Psoas muscle (tissue), 8 donors: ENCODE results near the gene WASF3. TPM values are rescaled to one million over a fixed set of nuclear protein-coding genes. Genes with fewer than 3 reads are reported as not detected.

Source experiments
- ATAC-seq, 4 donors: fragments of 200-7000 bp; cut with Tn5 transposase; one replicate each; pipeline ENCODE4 v1.9.1; 2020; ENCODE audit warnings: moderate library complexity in 3 of 4, mild to moderate bottlenecking in 2 of 4
- DNase-seq, 2 donors: peaks; one replicate each; pipeline ENCODE4 v3.0.0-alpha.2; 2020
- H3K27ac ChIP-seq: fragments of 200-600 bp; one replicate; pipeline ENCODE4 v1.8.0; 2022
- H3K27me3 ChIP-seq, 3 donors: fragments of 200-600 bp in 1 of 3; one replicate each; pipeline versions ENCODE4 v1.6.1 to v1.8.0; 2013 to 2022; ENCODE audit warnings: low read length in 2 of 3, mild to moderate bottlenecking in 2 of 3, moderate library complexity in 1 of 3; ENCODE audit not compliant: insufficient read depth in 3 of 3
- H3K36me3 ChIP-seq, 2 donors: fragments of 200-600 bp in 1 of 2; one replicate each; pipeline versions ENCODE4 v1.6.1 to v1.8.0; 2013 to 2022; ENCODE audit warnings: low read depth in 1 of 2, mild to moderate bottlenecking in 1 of 2, moderate library complexity in 1 of 2; ENCODE audit not compliant: insufficient read depth in 1 of 2
- H3K4me1 ChIP-seq: fragments of 200-600 bp; one replicate; pipeline ENCODE4 v1.8.0; 2022
- H3K4me3 ChIP-seq: fragments of 200-600 bp; one replicate; pipeline ENCODE4 v1.8.0; 2022; ENCODE audit warnings: mild to moderate bottlenecking
- H3K9me3 ChIP-seq: fragments of 200-600 bp; one replicate; pipeline ENCODE4 v1.8.0; 2022
- WGBS, 3 donors: extraction: QIAGEN DNeasy Blood & Tissue Kit; methylation state at CpG; one replicate each; pipeline versions ENCODE4 v1.1.6 to v1.1.7; 2013; 5-methylcytosine and 5-hydroxymethylcytosine counted together
- intact Hi-C, 2 donors: fragments of 100-400 bp; cut with DNase I; formaldehyde crosslinking; loops; one replicate each; pipeline versions ENCODE4 v1.11.0 to v1.14.2; 2022
- polyA plus RNA-seq, 3 donors: library from polyadenylated mRNA; stranded (reverse); fragments of 200-250 nt; gene quantifications; one replicate each; pipeline ENCODE4 v1.2.3, GENCODE V29; 2013
- total RNA-seq, 4 donors: library from RNA; stranded (reverse); fragmentation: NEBNext Ultra II Directional in 2 of 4; extraction: Animal tissue kit (Norgen Biotek cat#: 25700) in 2 of 4; gene quantifications; one replicate each; pipeline versions ENCODE4 v1.2.1 to v1.2.4, GENCODE V29; 2021 to 2023
- TF ChIP-seq, protein P1 (sequence below): fragments of 200-600 bp; IDR thresholded peaks from one replicate; pipeline ENCODE4 v1.8.0; 2022; ENCODE audit warnings: antibody characterized with exemption
- donor health status: healthy with polysubstance abuse.
- donor health status: DM: no; HTN: no; CAD: no; lungs with moderate emphysema.
- donor health status: Bipolar disorder and iron deficiency.
- donor health status: healthy.
- donor health status: DM: yes; HTN: yes; CAD: no.
- donor health status: DM: no; HTN: no; CAD: no.
- donor health status: DM: no; HTN: no; CAD: no.
- donor health status: DM: yes; HTN: yes; CAD: no.

WASF3 gene
- total and polyA plus RNA-seq, 7 donors = 2.5 to 9.7 (median 6.8) TPM

DNA sequence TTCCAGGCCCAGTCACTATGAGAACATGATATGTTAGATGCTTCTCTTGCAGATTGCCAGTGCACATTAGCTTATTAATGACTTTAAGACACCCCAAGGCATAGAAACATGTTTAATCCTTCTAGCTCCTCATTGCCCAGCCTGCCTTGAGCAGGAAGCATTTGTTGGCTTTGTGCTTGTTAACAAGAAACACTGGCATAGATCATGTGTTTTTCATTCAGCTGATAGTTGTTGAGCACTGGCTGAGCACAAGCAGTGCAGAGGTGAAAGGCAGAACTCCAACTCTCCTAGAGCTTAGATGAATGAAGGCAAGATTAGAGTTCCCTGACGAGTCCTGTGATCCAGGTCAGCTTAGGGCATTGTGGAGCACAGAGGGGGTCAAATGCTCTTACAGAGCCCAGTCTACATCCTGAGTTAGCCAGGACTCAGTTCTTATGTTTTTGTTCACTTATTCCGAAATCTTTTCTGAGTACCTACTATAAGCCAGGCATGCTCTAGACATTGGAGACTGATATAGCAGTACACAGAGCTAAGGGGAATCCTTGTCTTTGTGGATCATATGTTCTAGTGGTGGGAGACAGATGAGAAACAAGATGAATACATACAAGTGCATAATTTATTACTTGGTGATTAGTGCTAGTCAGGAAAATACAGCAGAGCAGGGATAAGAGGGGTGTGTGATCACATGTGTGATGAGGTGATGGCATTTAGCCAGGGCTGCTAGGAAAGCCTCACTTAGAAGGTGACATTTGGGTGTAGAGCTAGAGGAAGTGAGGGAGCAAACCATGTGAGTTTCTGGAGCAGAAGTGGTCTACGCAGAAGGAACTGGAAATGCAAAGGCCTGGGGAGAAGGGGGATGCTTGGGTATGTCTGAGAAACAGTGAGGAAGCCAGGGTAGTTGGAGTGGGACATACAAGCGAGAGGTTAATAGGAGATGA lies 101.2 kb downstream of the WASF3 start:
- WGBS, 3 donors = 77 to 95% (median 95%) methylated on average over 4 of the region's 4 CpGs
- no peak for DNase-seq
- intact Hi-C loops = no loop called here

DNA sequence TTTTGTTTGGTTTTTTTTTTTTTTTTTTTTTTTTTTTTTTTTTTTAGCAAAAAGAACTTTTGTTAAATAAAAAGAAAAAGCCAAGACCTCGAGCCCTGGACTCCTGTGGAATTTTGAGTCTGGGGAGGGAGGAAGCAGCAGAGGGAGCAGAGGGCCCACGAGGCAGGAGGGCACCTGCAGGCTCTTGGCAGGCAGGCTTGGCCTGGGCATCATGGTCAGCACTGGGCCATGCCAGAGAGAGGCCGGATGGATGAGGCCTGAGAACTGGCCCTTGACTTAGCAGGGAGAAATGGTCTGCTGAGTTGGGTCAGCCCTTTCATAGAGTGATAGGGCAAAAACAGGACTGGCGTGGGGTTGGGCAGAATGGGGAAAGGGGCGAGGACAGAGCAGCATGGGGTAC lies 102.7 kb downstream of the WASF3 start:
- Histone ChIP-seq H3K36me3 (no peaks in the 10 kb centered on the region), H3K4me3 (no peak overlapping the region), H3K4me1 (no peaks in the 10 kb centered on the region), H3K27ac (no peak overlapping the region), H3K9me3 (no peaks in the 10 kb centered on the region), H3K27me3 (no peaks in the 10 kb centered on the region)
- DNase-seq (no peak), ATAC-seq (no peak)
- WGBS, 3 donors = 66 to 71% (median 67%) methylated on average over 5 of the region's 5 CpGs
- TF ChIP-seq, protein P1, sequence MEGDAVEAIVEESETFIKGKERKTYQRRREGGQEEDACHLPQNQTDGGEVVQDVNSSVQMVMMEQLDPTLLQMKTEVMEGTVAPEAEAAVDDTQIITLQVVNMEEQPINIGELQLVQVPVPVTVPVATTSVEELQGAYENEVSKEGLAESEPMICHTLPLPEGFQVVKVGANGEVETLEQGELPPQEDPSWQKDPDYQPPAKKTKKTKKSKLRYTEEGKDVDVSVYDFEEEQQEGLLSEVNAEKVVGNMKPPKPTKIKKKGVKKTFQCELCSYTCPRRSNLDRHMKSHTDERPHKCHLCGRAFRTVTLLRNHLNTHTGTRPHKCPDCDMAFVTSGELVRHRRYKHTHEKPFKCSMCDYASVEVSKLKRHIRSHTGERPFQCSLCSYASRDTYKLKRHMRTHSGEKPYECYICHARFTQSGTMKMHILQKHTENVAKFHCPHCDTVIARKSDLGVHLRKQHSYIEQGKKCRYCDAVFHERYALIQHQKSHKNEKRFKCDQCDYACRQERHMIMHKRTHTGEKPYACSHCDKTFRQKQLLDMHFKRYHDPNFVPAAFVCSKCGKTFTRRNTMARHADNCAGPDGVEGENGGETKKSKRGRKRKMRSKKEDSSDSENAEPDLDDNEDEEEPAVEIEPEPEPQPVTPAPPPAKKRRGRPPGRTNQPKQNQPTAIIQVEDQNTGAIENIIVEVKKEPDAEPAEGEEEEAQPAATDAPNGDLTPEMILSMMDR = no peak
- intact Hi-C loops = no loop called here

More for the DNA sequence above, 101.2 kb downstream of the WASF3 start:
- Histone ChIP-seq H3K4me3 (no peak overlapping the region), H3K27me3 (no peaks in the 10 kb centered on the region), H3K36me3 (no peaks in the 10 kb centered on the region), H3K4me1 (no peaks in the 10 kb centered on the region), H3K27ac (no peak overlapping the region), H3K9me3 (no peaks in the 10 kb centered on the region)
- ATAC-seq = no peak
- TF ChIP-seq, protein P1 = no peak

DNA sequence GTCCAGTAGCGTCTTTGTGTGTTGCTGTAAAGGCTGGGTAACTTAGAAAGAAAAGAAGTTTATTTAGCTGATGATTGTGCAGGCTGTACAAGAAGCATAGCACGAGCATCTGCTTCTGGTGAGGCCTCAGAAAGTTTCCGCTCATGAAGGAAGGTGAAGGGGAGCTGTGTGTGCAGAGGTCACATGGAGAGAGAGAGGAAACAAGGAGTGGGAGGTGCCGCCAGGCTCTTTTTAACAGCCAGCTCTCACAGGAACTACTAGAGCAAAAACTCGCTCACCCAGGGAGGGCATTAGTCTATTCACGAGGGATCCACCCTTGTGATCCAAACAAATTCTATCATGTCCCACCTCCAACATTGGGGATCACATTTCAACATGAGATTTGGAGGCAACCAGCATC lies 103.3 kb downstream of the WASF3 start:
- DNase-seq = no peak
- no peak for ATAC-seq
- Histone ChIP-seq H3K36me3 (no peaks in the 10 kb centered on the region), H3K27ac (no peak overlapping the region), H3K4me1 (no peaks in the 10 kb centered on the region), H3K4me3 (no peak overlapping the region), H3K27me3 (no peaks in the 10 kb centered on the region), H3K9me3 (no peaks in the 10 kb centered on the region)
- TF ChIP-seq, protein P1 = no peak
- intact Hi-C loops = no loop called here
- 79 to 85% (median 83%) methylated on average over 6 of the region's 6 CpGs for WGBS, 3 donors

DNA sequence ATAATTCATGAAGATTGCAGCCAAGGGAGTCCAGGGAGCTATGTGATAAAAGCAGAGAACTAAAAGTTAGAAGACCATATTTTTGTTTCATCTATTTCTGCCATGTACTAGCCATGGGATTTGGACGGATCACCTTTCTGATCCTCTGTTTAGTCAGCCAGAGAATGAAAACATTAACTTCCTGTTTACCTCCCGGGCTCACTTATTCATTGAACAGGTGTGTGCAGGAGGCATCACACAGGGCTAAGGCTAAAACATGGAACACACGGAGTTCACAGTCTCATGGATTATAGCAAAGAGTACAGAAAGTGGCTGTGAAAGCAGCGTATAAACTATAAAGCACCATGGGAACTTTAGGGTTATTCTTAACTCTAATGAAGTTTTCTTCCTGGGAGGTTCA lies 106.3 kb downstream of the WASF3 start:
- TF ChIP-seq, protein P1 = no peak
- Histone ChIP-seq H3K9me3 (no peaks in the 10 kb centered on the region), H3K4me1 (no peaks in the 10 kb centered on the region), H3K27ac (no peak overlapping the region), H3K4me3 (no peak overlapping the region), H3K27me3 (no peaks in the 10 kb centered on the region), H3K36me3 (no peaks in the 10 kb centered on the region)
- 40 to 51% (median 50%) methylated on average over 4 of the region's 4 CpGs for WGBS, 3 donors
- intact Hi-C loops = no loop called here
- ATAC-seq (no peak), DNase-seq (no peak)
